Uterus (tissue), 2 donors: ENCODE results near the gene NOTCH1.

Source experiments
- CTCF ChIP-seq, 4 experiments: fragments of 200-600 bp in 2 of 4; fragments of 450-650 bp in 2 of 4; sonication (generic) in 2 of 4; IDR thresholded peaks; one replicate each; pipeline ENCODE4 v1.5.1; 2016 to 2019; ENCODE audit warnings: antibody characterized with exemption in 4 of 4, mild to moderate bottlenecking in 2 of 4, moderate library complexity in 1 of 4
- POLR2A ChIP-seq, 2 donors: fragments of 450-650 bp; IDR thresholded peaks; one replicate each; pipeline ENCODE4 v1.6.1; 2016; ENCODE audit warnings: antibody characterized with exemption in 2 of 2, mild to moderate bottlenecking in 1 of 2, moderate library complexity in 1 of 2

- TF ChIP-seq CTCF (IDR thresholded peaks at IDR 0.05) = no peak
- no peak for TF ChIP-seq POLR2A (IDR thresholded peaks at IDR 0.05)
Measured at GRCh38 chr9:136512651-136513071, 33.2 kb downstream of the NOTCH1 start.
